ENCODE data around the gene TSPAN9. TPM values are rescaled to one million over a fixed set of nuclear protein-coding genes. Genes with fewer than 3 reads are reported as not detected.

Gene TSPAN9
- total and polyA plus RNA-seq, 2 of the 4 experiments (the other 2 are of a cell fraction) = 17.7 to 39.1 TPM

DNA sequence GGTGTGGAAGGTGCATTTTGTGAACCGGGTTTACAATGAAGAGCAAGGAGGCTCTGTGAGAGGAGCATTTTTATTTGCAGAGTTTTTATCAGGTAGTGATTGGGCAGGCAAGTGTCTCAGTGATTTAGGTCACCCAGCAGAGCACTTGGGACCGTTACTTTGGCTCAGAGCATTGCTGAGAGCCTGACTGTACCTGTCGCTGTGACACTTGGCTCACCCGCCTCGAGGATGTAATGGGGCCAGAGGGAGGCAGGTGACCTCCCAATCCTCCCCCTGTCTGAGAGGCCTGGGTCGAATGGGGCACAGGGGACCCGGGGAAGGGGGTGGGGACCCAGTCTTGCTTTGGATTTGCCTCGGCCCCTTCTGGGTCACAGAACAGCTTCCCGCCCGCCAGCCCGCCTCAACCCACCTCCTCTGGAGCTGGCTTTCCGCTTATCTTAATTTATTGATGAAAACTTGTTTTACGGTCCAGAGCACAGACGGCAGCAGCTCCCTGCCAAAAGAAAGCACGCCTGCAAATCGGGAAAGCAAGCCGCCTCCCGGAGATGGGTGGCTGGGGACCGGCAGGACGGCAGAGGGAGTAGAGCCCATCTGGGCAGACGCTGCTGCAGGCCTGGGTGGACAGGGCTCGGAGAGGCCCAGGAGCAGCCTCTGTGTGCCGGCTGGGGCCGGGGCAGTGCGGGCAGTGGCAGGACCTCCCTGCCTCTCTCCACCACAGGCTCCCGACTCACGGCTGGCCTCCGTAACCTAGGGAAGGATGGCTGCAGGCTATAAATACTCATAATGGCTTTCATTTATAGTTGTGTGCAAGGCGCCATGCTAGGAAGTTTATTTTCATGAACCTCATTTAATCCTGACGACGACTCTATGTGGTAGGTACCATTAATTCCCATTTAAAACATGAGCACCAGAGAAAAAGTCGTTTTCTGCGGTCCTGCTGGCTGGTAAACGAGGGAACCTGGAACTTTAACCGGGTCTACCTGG is 187.1 kb downstream of the TSPAN9 start:
- peaks cover 5% of the 10 kb centered on the region; the same call in 1 of the 2 replicates for H3K4me1 ChIP-seq (ENCODE audit: control insufficient read depth, insufficient read depth, low read length)
- no peak overlapping the region for H2AFZ ChIP-seq (replicated peaks; ENCODE audit: low read length, poor library complexity)
- H2BK120ac ChIP-seq (ENCODE audit: low read depth, low read length) = no peak overlapping the region
- no peaks in the 10 kb centered on the region for H3K9me3 ChIP-seq (ENCODE audit: control insufficient read depth, insufficient read depth, low read length)
- WGBS, 2 experiments (ENCODE audit: extremely low coverage in 2 of 2, insufficient read length in 1 of 2) = 75% methylated on average over 9 of the region's 35 CpGs; no CpG with 5 or more reads in 1 of the 2 experiments
- H3K23ac ChIP-seq (ENCODE audit: low read depth, low read length) = no peak overlapping the region
- no peak overlapping the region for H4K91ac ChIP-seq (ENCODE audit: insufficient read depth, low read depth, low read length)
- no peak for ATAC-seq (ENCODE audit: low read depth)
- no peak overlapping the region for H3K4ac ChIP-seq (ENCODE audit: low read depth, low read length)
- no peak overlapping the region for H2BK15ac ChIP-seq (ENCODE audit: low read depth, low read length)
- TF ChIP-seq NFE2L2 (IDR thresholded peaks at IDR 0.05; ENCODE audit: low read depth, low read length) = no peak
- TF ChIP-seq BHLHE40 (IDR thresholded peaks at IDR 0.05; ENCODE audit: low read depth, low read length) = no peak
- no peak for TF ChIP-seq POLR2A (IDR thresholded peaks at IDR 0.05; ENCODE audit: low read depth, low read length)
- no peak for TF ChIP-seq MXI1 (IDR thresholded peaks at IDR 0.05; ENCODE audit: borderline replicate concordance, low read depth, low read length)
- no peak for TF ChIP-seq FOS (IDR thresholded peaks at IDR 0.05; ENCODE audit: low read depth, low read length)
- no peak for TF ChIP-seq RAD21 (IDR thresholded peaks at IDR 0.05; ENCODE audit: low read length)
- TF ChIP-seq, protein P1, sequence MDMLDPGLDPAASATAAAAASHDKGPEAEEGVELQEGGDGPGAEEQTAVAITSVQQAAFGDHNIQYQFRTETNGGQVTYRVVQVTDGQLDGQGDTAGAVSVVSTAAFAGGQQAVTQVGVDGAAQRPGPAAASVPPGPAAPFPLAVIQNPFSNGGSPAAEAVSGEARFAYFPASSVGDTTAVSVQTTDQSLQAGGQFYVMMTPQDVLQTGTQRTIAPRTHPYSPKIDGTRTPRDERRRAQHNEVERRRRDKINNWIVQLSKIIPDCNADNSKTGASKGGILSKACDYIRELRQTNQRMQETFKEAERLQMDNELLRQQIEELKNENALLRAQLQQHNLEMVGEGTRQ (IDR thresholded peaks at IDR 0.05; ENCODE audit: low read depth, low read length) = no peak
- TF ChIP-seq, protein P2, sequence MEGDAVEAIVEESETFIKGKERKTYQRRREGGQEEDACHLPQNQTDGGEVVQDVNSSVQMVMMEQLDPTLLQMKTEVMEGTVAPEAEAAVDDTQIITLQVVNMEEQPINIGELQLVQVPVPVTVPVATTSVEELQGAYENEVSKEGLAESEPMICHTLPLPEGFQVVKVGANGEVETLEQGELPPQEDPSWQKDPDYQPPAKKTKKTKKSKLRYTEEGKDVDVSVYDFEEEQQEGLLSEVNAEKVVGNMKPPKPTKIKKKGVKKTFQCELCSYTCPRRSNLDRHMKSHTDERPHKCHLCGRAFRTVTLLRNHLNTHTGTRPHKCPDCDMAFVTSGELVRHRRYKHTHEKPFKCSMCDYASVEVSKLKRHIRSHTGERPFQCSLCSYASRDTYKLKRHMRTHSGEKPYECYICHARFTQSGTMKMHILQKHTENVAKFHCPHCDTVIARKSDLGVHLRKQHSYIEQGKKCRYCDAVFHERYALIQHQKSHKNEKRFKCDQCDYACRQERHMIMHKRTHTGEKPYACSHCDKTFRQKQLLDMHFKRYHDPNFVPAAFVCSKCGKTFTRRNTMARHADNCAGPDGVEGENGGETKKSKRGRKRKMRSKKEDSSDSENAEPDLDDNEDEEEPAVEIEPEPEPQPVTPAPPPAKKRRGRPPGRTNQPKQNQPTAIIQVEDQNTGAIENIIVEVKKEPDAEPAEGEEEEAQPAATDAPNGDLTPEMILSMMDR (conservative IDR thresholded peaks at IDR 0.05; ENCODE audit: low read depth, low read length) = no peak
- no peak for TF ChIP-seq MAZ (IDR thresholded peaks at IDR 0.05; ENCODE audit: borderline replicate concordance, low read depth, low read length)
- TF ChIP-seq CHD1 (IDR thresholded peaks at IDR 0.05; ENCODE audit: low read depth, low read length) = no peak
- no peak overlapping the region for H4K5ac ChIP-seq (ENCODE audit: low read depth, low read length)
- H3K4me3 ChIP-seq (ENCODE audit: insufficient read depth, low read depth, low read length) = no peak overlapping the region
- CTCF ChIA-PET = no interaction called here
- H4K8ac ChIP-seq (ENCODE audit: low read depth in 2 of 2, low read length in 2 of 2) = no peak overlapping the region
- H2BK20ac ChIP-seq (ENCODE audit: low read depth, low read length) = no peak overlapping the region
- H2BK5ac ChIP-seq (ENCODE audit: low read depth, low read length, poor library complexity, severe bottlenecking) = no peak overlapping the region
- H2AK5ac ChIP-seq (ENCODE audit: low read depth, low read length) = no peak overlapping the region
- 0 out of 2 replicates have a peak, but pooled peaks cover 3% of the 10 kb centered on the region for H3K9me1 ChIP-seq (ENCODE audit: insufficient read depth, low read length)
- H3K56ac ChIP-seq (ENCODE audit: extremely low read depth, insufficient read depth, low read length) = no peak overlapping the region
- dilution Hi-C loops (cut with HindIII; ENCODE audit: low sequenced_read_pairs, unreplicated experiment) (no loop called here), in situ Hi-C loops (cut with MboI; ENCODE audit: low sequenced_read_pairs) (no loop called here), intact Hi-C loops (cut with micrococcal nuclease) (no loop called here)
- no TSS peak for BruUV-seq (replicated peaks)
- no peak overlapping the region for H3K27ac ChIP-seq (ENCODE audit: insufficient read depth, low read length)
- POLR2A ChIA-PET (ENCODE audit: unreplicated experiment) = no interaction called here
- no peak for DNase-seq
- H4K20me1 ChIP-seq (ENCODE audit: insufficient read depth, low read length) = peaks cover 4% of the 10 kb centered on the region; the same call in 1 of the 2 replicates
- H3K18ac ChIP-seq (ENCODE audit: low read depth, low read length) = no peak overlapping the region
- no peaks in the 10 kb centered on the region; the same call in 1 of the 2 replicates for H3K27me3 ChIP-seq (ENCODE audit: control insufficient read depth, insufficient read depth, low read length)
- no peak overlapping the region for H3K4me2 ChIP-seq (ENCODE audit: low read depth, low read length)
- no peaks in the 10 kb centered on the region for H3K79me1 ChIP-seq (ENCODE audit: low read depth in 1 of 2, low read length in 2 of 2)
- no peak overlapping the region for H3K14ac ChIP-seq (replicated peaks; ENCODE audit: low read depth, low read length)
- H3K36me3 ChIP-seq (ENCODE audit: control insufficient read depth, insufficient read depth, low read length) = no peaks in the 10 kb centered on the region
- H2AK9ac ChIP-seq (replicated peaks; ENCODE audit: low read depth, low read length, poor library complexity) = no peak overlapping the region
- H3K9ac ChIP-seq (ENCODE audit: low read depth, low read length) = no peak overlapping the region
